SK-N-SH (cell line): ENCODE data around the gene HDAC8. TPM values are rescaled to one million over a fixed set of nuclear protein-coding genes. Genes with fewer than 3 reads are reported as not detected.

Experiments
- CTCF ChIA-PET: fragments of 300-600, 350-600 bp; formaldehyde crosslinking; extraction: SDS; loops from one replicate; lab custom pipeline; 2021; lab: Yijun Ruan, JAX
- POLR2A ChIA-PET: fragments of 350-600 bp; sonication (Branson Sonifier 250); formaldehyde crosslinking; extraction: SDS; loops from one replicate; lab custom pipeline; 2020; ENCODE audit warnings: antibody characterized with exemption, inconsistent platforms; lab: Yijun Ruan, JAX
- DNase-seq: peaks from one replicate; pipeline ENCODE4 v3.0.0; 2012
- H2AFZ ChIP-seq: fragments of 200-600 bp; sonication (generic); 2 replicates; pipeline ENCODE4 v1.8.1; 2016; ENCODE audit warnings: antibody characterized with exemption, mild to moderate bottlenecking, low read depth
- H3F3A ChIP-seq: fragments of 200-600 bp; sonication (generic); replicated peaks from 2 replicates; pipeline ENCODE3; 2016; ENCODE audit warnings: antibody characterized with exemption, mild to moderate bottlenecking; ENCODE audit not compliant: insufficient read depth
- H3K27ac ChIP-seq, 2 experiments: fragments of 200-500 bp in 1 of 2; fragments of 200-600 bp in 1 of 2; sonication (Bioruptor generic) in 1 of 2; sonication (generic), shearing (Covaris generic) in 1 of 2; 2 replicates each; pipeline versions ENCODE4 v1.5.1 to v1.6.1; 2014 to 2016; ENCODE audit warnings: low read depth in 2 of 2, inconsistent platforms in 1 of 2, low read length in 1 of 2, mild to moderate bottlenecking in 1 of 2, mixed read lengths in 1 of 2
- H3K27me3 ChIP-seq: fragments of 200-600 bp; sonication (generic), shearing (Covaris generic); 2 replicates; pipeline ENCODE4 v1.6.1; 2016; ENCODE audit warnings: mixed run types; ENCODE audit not compliant: insufficient read depth
- H3K36me3 ChIP-seq, 2 experiments: fragments of 200-500 bp in 1 of 2; fragments of 200-600 bp in 1 of 2; sonication (Bioruptor generic) in 1 of 2; sonication (generic) in 1 of 2; replicated peaks in 1 of 2; 2 replicates each; pipeline versions ENCODE3 to v1.5.1; 2014 to 2016; ENCODE audit warnings: low read length in 1 of 2, mild to moderate bottlenecking in 1 of 2; ENCODE audit not compliant: insufficient read depth in 2 of 2, control insufficient read depth in 1 of 2
- H3K4me1 ChIP-seq, 2 experiments: fragments of 200-500 bp in 1 of 2; fragments of 200-600 bp in 1 of 2; sonication (Bioruptor generic) in 1 of 2; sonication (generic), shearing (Covaris generic) in 1 of 2; 2 replicates each; pipeline versions ENCODE4 v1.5.1 to v1.6.1; 2014 to 2016; ENCODE audit warnings: low read depth in 1 of 2, low read length in 1 of 2, mixed run types in 1 of 2; ENCODE audit not compliant: insufficient read depth in 2 of 2, control insufficient read depth in 1 of 2
- H3K4me2 ChIP-seq: fragments of 200-600 bp; sonication (generic), shearing (Covaris generic); 2 replicates; pipeline ENCODE4 v1.6.1; 2017; ENCODE audit warnings: mixed run types
- H3K4me3 ChIP-seq, 2 experiments: fragments of 200-500 bp in 1 of 2; fragments of 200-600 bp in 1 of 2; sonication (Bioruptor generic) in 1 of 2; sonication (generic), shearing (Covaris generic) in 1 of 2; 2 replicates each; pipeline versions ENCODE4 v1.5.1 to v1.8.1; 2014 to 2016; ENCODE audit warnings: low read depth in 2 of 2, inconsistent platforms in 1 of 2, low read length in 1 of 2, mild to moderate bottlenecking in 1 of 2, mixed read lengths in 1 of 2, moderate library complexity in 1 of 2
- H3K79me2 ChIP-seq: fragments of 200-600 bp; sonication (generic); 2 replicates; pipeline ENCODE4 v1.8.1; 2017; ENCODE audit warnings: mild to moderate bottlenecking; ENCODE audit not compliant: insufficient read depth
- H3K9ac ChIP-seq: fragments of 200-600 bp; sonication (generic); 2 replicates; pipeline ENCODE4 v1.6.1; 2017; ENCODE audit warnings: mixed run types
- H3K9me2 ChIP-seq: fragments of 200-600 bp; sonication (generic); 2 replicates; pipeline ENCODE4 v1.6.1; 2017; ENCODE audit warnings: mixed run types
- H3K9me3 ChIP-seq: fragments of 200-600 bp; sonication (generic); 2 replicates; pipeline ENCODE4 v1.6.1; 2017; ENCODE audit warnings: mixed run types, mild to moderate bottlenecking, moderate library complexity
- H4K20me1 ChIP-seq: fragments of 200-600 bp; sonication (generic); 2 replicates; pipeline ENCODE4 v1.6.1; 2017; ENCODE audit warnings: mild to moderate bottlenecking, mixed run types; ENCODE audit not compliant: insufficient read depth
- EP300 ChIP-seq, 2 experiments: IDR thresholded peaks; 2 replicates each; pipeline versions ENCODE4 v1.4.0 to v1.6.1; 2012; ENCODE audit warnings: borderline replicate concordance in 1 of 2, low read depth in 1 of 2, low read length in 1 of 2
- FOSL2 ChIP-seq: IDR thresholded peaks from 2 replicates; pipeline ENCODE4 v1.4.0; 2012; ENCODE audit warnings: low read depth, mild to moderate bottlenecking, moderate library complexity, borderline replicate concordance
- FOXJ3 ChIP-seq: sonication (generic); formaldehyde crosslinking; IDR thresholded peaks from 2 replicates; pipeline ENCODE4 v1.5.1; 2020; ENCODE audit warnings: mild to moderate bottlenecking, missing genetic modification reagents
- GATA2 ChIP-seq: sonication (generic); formaldehyde crosslinking; IDR thresholded peaks from 2 replicates; pipeline ENCODE4 v1.5.0; 2020; ENCODE audit warnings: mild to moderate bottlenecking, missing genetic modification reagents
- NFIC ChIP-seq: IDR thresholded peaks from 2 replicates; pipeline ENCODE4 v1.4.0; 2012; ENCODE audit warnings: borderline replicate concordance
- POLR2AphosphoS5 ChIP-seq: IDR thresholded peaks from 2 replicates; pipeline ENCODE4 v1.6.1; 2012; ENCODE audit warnings: low read depth, low read length
- RXRA ChIP-seq: IDR thresholded peaks from 2 replicates; pipeline ENCODE4 v1.4.0; 2012; ENCODE audit warnings: low read depth, mild to moderate bottlenecking, borderline replicate concordance
- SMC3 ChIP-seq: IDR thresholded peaks from 2 replicates; pipeline ENCODE4 v1.6.1; 2012; ENCODE audit warnings: low read depth, low read length, improper control_type of control experiment
- TEAD4 ChIP-seq: IDR thresholded peaks from 2 replicates; pipeline ENCODE4 v1.4.0; 2012; ENCODE audit warnings: mild to moderate bottlenecking, borderline replicate concordance; ENCODE audit not compliant: insufficient read depth
- WGBS: methylation state at CpG from one replicate; pipeline ENCODE4 v1.1.6; 2017; ENCODE audit warnings: low lambda C conversion rate; 5-methylcytosine and 5-hydroxymethylcytosine counted together
- polyA plus RNA-seq, 3 experiments: library from polyadenylated mRNA; depleted of rRNA; stranded (reverse); fragments of >200 nt; gene quantifications; 2 replicates each; pipeline ENCODE4 v1.2.3, GENCODE V29; 2012
- TF ChIP-seq, protein P1 (sequence below): IDR thresholded peaks from 2 replicates; pipeline ENCODE4 v1.6.1; 2012; ENCODE audit warnings: mild to moderate bottlenecking, low read depth, low read length, moderate library complexity
- TF ChIP-seq, protein P2 (sequence below): IDR thresholded peaks from 2 replicates; pipeline ENCODE4 v1.4.0; 2012; ENCODE audit warnings: low read depth
- TF ChIP-seq, protein P3 (sequence below): fragments of 150-350 bp; IDR thresholded peaks from 2 replicates; pipeline ENCODE4 v1.6.1; 2017; ENCODE audit warnings: antibody characterized with exemption, low read length, low read depth, borderline replicate concordance

The HDAC8 gene
- polyA plus RNA-seq, 1 of the 3 experiments (the other 2 are of a cell fraction): 30.6 TPM

DNA sequence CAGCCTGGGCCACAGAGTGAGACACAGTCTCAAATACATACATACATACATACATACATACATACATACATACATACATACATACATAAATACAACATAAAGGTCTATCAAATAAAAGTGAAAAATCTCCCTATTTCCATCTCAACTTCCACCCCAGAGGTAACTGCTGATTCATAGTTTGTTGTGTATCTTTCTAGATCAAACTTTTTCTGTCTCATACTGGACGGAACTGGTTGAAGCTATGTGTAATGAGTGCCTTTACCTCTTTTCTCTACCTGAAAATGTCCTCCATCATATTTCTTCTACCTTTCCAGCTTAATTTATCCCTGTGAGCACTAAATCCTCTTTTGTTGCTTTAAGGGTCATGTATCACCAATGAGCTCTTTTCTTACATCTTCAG lies 102.5 kb downstream of the HDAC8 start:
- no peak overlapping the region for H3K27ac ChIP-seq
- no peaks in the 10 kb centered on the region for H3K79me2 ChIP-seq
- peaks cover 9 to 28% of the 10 kb centered on the region in 2 experiments for H3K36me3 ChIP-seq
- ChIA-PET POLR2A (no interaction called here), CTCF (interaction anchor here (1.0 to 1.2 kb wide), 2 partner anchors 11 to 86 kb away, joined by 3 read pairs; no protein-coding TSS in a partner anchor)
- no peak overlapping the region for H3K4me2 ChIP-seq
- H3K9me3 ChIP-seq: no peaks in the 10 kb centered on the region
- DNase-seq: no peak
- TF ChIP-seq, protein P1, sequence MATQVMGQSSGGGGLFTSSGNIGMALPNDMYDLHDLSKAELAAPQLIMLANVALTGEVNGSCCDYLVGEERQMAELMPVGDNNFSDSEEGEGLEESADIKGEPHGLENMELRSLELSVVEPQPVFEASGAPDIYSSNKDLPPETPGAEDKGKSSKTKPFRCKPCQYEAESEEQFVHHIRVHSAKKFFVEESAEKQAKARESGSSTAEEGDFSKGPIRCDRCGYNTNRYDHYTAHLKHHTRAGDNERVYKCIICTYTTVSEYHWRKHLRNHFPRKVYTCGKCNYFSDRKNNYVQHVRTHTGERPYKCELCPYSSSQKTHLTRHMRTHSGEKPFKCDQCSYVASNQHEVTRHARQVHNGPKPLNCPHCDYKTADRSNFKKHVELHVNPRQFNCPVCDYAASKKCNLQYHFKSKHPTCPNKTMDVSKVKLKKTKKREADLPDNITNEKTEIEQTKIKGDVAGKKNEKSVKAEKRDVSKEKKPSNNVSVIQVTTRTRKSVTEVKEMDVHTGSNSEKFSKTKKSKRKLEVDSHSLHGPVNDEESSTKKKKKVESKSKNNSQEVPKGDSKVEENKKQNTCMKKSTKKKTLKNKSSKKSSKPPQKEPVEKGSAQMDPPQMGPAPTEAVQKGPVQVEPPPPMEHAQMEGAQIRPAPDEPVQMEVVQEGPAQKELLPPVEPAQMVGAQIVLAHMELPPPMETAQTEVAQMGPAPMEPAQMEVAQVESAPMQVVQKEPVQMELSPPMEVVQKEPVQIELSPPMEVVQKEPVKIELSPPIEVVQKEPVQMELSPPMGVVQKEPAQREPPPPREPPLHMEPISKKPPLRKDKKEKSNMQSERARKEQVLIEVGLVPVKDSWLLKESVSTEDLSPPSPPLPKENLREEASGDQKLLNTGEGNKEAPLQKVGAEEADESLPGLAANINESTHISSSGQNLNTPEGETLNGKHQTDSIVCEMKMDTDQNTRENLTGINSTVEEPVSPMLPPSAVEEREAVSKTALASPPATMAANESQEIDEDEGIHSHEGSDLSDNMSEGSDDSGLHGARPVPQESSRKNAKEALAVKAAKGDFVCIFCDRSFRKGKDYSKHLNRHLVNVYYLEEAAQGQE: no peak
- TF ChIP-seq FOXJ3 (CRISPR knock-in tag): no peak
- TF ChIP-seq FOSL2: no peak
- no peak for TF ChIP-seq RXRA
- no peak for TF ChIP-seq GATA2
- TF ChIP-seq TEAD4: no peak
- no peak for TF ChIP-seq SMC3
- TF ChIP-seq EP300 (IDR thresholded peaks at IDR 0.05; ENCODE audit: borderline replicate concordance in 1 of 2, low read depth in 1 of 2, low read length in 1 of 2): no peak
- TF ChIP-seq NFIC: no peak
- no peak for TF ChIP-seq POLR2AphosphoS5
- H3K4me3 ChIP-seq: no peak overlapping the region
- no peaks in the 10 kb centered on the region for H4K20me1 ChIP-seq
- H3K27me3 ChIP-seq: no peaks in the 10 kb centered on the region
- no peaks in the 10 kb centered on the region for H3K9me2 ChIP-seq
- H2AFZ ChIP-seq: no peak overlapping the region
- H3F3A ChIP-seq: no peaks in the 10 kb centered on the region
- H3K9ac ChIP-seq: no peak overlapping the region
- 90% methylated on average over 1 of the region's 1 CpG for WGBS
- no peaks in the 10 kb centered on the region for H3K4me1 ChIP-seq

DNA sequence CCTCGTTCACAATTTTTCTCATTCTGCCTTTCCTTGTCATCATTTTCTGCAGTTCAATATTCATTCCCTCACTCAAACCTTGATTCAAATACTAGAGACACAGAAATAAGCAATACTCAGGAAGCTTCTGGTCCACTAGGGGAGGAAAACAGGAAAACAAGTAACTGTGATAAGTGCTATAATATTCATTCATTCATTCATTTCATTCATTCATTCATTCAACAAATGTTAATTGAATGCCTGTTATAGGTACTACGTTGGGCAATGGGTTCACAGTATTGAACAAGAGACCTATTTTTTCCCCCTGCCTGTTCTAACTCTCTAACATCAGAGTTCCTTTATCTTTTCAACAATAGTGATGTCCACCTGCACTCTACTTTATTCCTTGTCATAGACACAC lies 104.0 kb downstream of the HDAC8 start:
- H3K4me2 ChIP-seq: no peak overlapping the region
- no peak overlapping the region for H3K9ac ChIP-seq
- H3K79me2 ChIP-seq: no peaks in the 10 kb centered on the region
- no peak overlapping the region for H3K27ac ChIP-seq
- no peaks in the 10 kb centered on the region for H3K4me1 ChIP-seq
- no peaks in the 10 kb centered on the region for H3K9me3 ChIP-seq
- H3K9me2 ChIP-seq: no peaks in the 10 kb centered on the region
- no peak overlapping the region for H3K4me3 ChIP-seq
- no peaks in the 10 kb centered on the region for H3K27me3 ChIP-seq
- POLR2A ChIA-PET: no interaction called here
- H2AFZ ChIP-seq: no peak overlapping the region
- H4K20me1 ChIP-seq: no peaks in the 10 kb centered on the region
- CTCF ChIA-PET: no interaction called here
- peaks cover 14 to 26% of the 10 kb centered on the region in 2 experiments for H3K36me3 ChIP-seq
- WGBS: 95% methylated on average over 2 of the region's 2 CpGs
- DNase-seq: no peak
- H3F3A ChIP-seq: no peaks in the 10 kb centered on the region
- TF ChIP-seq, protein P2, sequence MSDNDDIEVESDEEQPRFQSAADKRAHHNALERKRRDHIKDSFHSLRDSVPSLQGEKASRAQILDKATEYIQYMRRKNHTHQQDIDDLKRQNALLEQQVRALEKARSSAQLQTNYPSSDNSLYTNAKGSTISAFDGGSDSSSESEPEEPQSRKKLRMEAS: no peak
- TF ChIP-seq, protein P3, sequence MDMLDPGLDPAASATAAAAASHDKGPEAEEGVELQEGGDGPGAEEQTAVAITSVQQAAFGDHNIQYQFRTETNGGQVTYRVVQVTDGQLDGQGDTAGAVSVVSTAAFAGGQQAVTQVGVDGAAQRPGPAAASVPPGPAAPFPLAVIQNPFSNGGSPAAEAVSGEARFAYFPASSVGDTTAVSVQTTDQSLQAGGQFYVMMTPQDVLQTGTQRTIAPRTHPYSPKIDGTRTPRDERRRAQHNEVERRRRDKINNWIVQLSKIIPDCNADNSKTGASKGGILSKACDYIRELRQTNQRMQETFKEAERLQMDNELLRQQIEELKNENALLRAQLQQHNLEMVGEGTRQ: no peak
- TF ChIP-seq FOSL2: no peak
- no peak for TF ChIP-seq TEAD4
- TF ChIP-seq, protein P1: no peak
